Neural crest cell (in vitro differentiated cells): Measurements from ENCODE around the gene WDR20. TPM values are rescaled to one million over a fixed set of nuclear protein-coding genes. Genes with fewer than 3 reads are reported as not detected.

Source experiments
- DNase-seq: peaks from one replicate; pipeline ENCODE4 v3.0.0; 2021; ENCODE audit warnings: low read depth, mixed read lengths, low spot score
- H3K27ac Mint-ChIP-seq: one replicate; pipeline ENCODE4 v1.8.0; 2021; ENCODE audit warnings: mild to moderate bottlenecking, mixed read lengths; ENCODE audit not compliant: unreplicated experiment
- H3K27me3 Mint-ChIP-seq: 2 replicates; pipeline ENCODE4 v1.8.0; 2021; ENCODE audit warnings: low read depth, mild to moderate bottlenecking, mixed read lengths
- H3K36me3 Mint-ChIP-seq: 2 replicates; pipeline ENCODE4 v1.8.0; 2021; ENCODE audit warnings: low read depth, mild to moderate bottlenecking, mixed read lengths
- H3K4me1 Mint-ChIP-seq: 2 replicates; pipeline ENCODE4 v1.8.0; 2021; ENCODE audit warnings: mixed read lengths
- H3K4me3 Mint-ChIP-seq: one replicate; pipeline ENCODE4 v1.8.0; 2021; ENCODE audit warnings: mild to moderate bottlenecking, mixed read lengths
- H3K9me3 Mint-ChIP-seq: 2 replicates; pipeline ENCODE4 v1.8.0; 2021; ENCODE audit warnings: mixed read lengths
- total RNA-seq: library from RNA; stranded (reverse); gene quantifications from 2 replicates; pipeline ENCODE4 v1.2.1, GENCODE V29; 2021
- TF ChIP-seq, protein P1 (sequence below): fragments of 200-600 bp; sonication (generic); conservative IDR thresholded peaks from 2 replicates; pipeline ENCODE4 v1.5.0; 2021; ENCODE audit warnings: antibody characterized with exemption, mild to moderate bottlenecking

The WDR20 gene
- total RNA-seq, 1 donor from 2014 or later, result 30.2 TPM

DNA sequence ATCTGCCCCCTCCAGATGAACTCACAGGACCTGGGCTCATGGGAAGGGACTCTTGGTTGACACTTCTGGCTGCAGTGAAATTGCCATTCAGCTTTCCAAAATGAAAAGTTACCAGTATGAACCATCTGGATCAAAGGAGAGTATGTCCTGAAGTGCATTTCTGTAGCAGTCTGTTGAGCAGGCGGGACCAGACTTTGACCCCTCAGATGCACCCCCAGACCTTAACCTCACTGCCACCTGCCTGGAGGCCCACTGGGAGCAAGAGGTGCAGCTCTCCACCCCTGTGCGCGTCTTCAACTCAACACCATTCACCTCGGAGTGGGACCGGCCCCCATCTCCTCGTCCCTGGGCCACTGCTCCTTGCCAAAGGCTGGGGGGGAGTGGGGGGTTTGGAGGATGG, 110.3 kb downstream of the WDR20 start:
- H3K27me3 Mint-ChIP-seq, result no peaks in the 10 kb centered on the region
- DNase-seq, result no peak
- H3K27ac Mint-ChIP-seq, result no peak overlapping the region
- peaks cover 3% of the 10 kb centered on the region for H3K4me1 Mint-ChIP-seq
- TF ChIP-seq, protein P1, sequence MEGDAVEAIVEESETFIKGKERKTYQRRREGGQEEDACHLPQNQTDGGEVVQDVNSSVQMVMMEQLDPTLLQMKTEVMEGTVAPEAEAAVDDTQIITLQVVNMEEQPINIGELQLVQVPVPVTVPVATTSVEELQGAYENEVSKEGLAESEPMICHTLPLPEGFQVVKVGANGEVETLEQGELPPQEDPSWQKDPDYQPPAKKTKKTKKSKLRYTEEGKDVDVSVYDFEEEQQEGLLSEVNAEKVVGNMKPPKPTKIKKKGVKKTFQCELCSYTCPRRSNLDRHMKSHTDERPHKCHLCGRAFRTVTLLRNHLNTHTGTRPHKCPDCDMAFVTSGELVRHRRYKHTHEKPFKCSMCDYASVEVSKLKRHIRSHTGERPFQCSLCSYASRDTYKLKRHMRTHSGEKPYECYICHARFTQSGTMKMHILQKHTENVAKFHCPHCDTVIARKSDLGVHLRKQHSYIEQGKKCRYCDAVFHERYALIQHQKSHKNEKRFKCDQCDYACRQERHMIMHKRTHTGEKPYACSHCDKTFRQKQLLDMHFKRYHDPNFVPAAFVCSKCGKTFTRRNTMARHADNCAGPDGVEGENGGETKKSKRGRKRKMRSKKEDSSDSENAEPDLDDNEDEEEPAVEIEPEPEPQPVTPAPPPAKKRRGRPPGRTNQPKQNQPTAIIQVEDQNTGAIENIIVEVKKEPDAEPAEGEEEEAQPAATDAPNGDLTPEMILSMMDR, result no peak
- peaks cover 4% of the 10 kb centered on the region for H3K36me3 Mint-ChIP-seq
- H3K4me3 Mint-ChIP-seq, result no peak overlapping the region
- no peaks in the 10 kb centered on the region for H3K9me3 Mint-ChIP-seq

DNA sequence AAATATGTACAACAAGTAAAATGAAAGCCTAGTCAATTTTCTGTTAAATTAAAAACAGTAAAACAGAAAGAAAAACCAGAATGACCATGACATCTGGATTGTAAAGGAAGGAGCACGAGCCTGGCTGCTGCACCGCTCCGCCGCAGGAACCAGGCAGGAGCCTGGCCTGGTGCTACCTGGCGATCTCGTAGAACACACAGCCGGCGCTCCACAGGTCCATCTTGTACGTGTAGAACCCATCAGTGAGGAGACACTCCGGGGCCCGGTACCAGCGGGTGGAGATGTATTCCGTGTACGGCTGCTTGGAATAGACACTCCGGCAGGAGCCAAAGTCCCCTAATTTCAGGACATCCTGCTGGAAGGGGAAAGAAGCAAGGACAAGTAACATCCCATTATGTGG, 110.9 kb downstream of the WDR20 start:
- peaks cover 3% of the 10 kb centered on the region for H3K4me1 Mint-ChIP-seq
- no peak for DNase-seq
- TF ChIP-seq, protein P1, result no peak
- peaks cover 4% of the 10 kb centered on the region for H3K36me3 Mint-ChIP-seq
- H3K4me3 Mint-ChIP-seq, result no peak overlapping the region
- H3K9me3 Mint-ChIP-seq, result no peaks in the 10 kb centered on the region
- no peak overlapping the region for H3K27ac Mint-ChIP-seq
- no peaks in the 10 kb centered on the region for H3K27me3 Mint-ChIP-seq

DNA sequence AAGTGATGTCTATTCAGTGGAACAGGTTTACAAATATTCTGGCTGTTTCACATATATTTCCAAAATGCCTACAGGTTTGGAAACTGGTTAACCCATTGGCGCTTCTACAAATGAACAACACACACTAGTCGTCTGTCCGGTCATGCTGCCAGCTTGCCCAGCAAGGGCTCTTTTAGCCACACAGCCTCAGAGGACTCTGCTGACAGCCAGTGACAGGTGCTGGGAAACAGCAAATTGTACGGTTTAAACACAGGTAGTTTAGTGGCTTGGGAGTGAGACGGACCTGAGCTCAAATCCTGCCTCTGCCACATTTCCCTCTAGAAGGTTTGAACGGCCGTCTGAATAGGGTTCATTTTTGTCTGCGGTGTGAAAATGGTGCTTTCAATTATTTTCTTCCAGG, 111.5 kb downstream of the WDR20 start:
- H3K27ac Mint-ChIP-seq, result peak overlapping the region; percentile 27
- H3K9me3 Mint-ChIP-seq, result no peaks in the 10 kb centered on the region
- H3K27me3 Mint-ChIP-seq, result no peaks in the 10 kb centered on the region
- TF ChIP-seq, protein P1, result no peak
- H3K4me3 Mint-ChIP-seq, result no peak overlapping the region
- peaks cover 3% of the 10 kb centered on the region for H3K4me1 Mint-ChIP-seq
- peaks cover 4% of the 10 kb centered on the region for H3K36me3 Mint-ChIP-seq
- DNase-seq, result no peak

DNA sequence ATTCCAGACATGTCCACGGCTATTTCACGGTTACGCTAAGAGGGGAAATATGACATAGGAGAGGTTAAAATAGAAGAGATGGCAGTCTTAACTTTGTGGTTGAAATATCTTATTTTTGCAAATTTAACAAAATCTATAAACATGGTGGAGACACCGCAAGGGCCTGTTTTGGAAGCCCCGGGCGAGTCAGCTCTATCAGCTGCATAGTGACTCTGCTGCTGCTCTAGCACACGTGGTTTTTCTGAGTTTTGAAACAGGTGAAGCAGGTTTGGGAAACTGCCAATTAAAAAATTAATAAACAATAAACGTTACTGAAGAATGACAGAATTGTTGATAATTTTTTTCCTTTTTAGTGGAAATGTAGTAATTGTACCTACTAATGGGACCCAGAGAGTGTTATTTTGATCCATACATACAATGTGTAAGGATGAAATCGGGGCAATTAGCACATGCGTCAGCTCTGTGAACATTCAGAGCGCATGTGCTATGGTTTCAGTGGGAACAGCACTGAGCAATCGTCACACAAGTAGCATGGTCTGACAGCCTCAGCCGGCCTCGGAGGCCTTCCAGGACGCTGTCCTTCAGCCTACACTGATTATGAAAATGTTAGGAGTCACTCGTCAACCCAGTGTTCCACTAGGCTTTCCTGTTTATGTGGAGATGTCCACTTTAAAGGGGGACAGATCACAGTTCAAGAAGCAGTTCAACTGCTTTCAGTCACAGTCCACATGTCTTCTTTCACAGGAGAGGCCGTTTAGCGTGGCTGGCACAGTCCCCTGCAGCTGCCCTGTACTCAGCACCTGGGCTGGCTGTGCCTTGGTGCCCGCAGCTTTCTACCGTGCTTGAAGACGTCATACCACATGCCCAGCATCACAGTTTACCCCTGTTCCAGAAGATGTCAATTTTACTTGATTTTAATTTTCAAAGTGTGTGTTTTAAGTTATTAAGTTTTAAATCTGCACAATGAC, 113.4 kb downstream of the WDR20 start:
- Mint-ChIP-seq H3K27ac (no peak overlapping the region), H3K36me3 (peaks cover 4% of the 10 kb centered on the region), H3K4me1 (peaks cover 3% of the 10 kb centered on the region), H3K9me3 (no peaks in the 10 kb centered on the region), H3K4me3 (no peak overlapping the region), H3K27me3 (no peaks in the 10 kb centered on the region)
- TF ChIP-seq, protein P1, result no peak
- DNase-seq, result no peak

DNA sequence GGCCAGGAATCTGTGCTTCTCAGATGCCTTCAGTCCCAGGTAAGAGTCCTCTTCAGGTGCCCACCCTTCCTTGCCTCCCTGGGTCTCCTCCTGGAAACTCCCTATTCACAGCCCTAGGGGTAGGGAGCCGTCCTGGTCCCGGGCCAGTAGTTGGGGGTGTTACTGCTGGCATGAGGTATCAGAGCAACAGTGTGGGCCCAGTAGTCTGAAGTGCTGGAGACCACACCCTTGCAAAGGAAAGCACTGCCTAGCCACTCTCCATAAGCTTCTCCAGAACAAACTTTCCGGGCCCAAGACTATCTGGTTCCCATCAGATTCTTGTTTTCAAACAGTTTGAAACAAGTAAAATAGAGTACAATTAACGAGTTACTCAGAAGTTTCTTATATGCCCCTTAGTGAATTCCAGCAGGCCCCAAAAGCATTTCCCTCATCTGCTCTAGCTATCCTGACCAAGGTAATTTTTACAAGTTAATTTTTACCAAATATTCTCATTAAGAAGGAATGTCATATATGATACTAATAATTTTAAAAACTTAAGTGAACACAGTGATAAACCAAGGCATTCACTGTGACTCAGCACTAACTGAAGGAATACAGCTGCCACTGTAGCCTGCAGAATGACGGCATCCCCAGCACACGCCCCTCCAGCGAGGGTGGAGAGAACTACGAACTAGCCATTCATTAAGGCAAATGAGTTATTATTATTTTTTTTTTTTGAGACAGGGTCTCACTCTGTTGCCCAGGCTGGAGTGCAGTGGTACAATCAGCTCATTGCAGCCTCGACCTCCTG, 115.9 kb downstream of the WDR20 start:
- no peaks in the 10 kb centered on the region for H3K27me3 Mint-ChIP-seq
- TF ChIP-seq, protein P1, result no peak
- H3K4me3 Mint-ChIP-seq, result no peak overlapping the region
- H3K4me1 Mint-ChIP-seq, result no peaks in the 10 kb centered on the region
- H3K9me3 Mint-ChIP-seq, result no peaks in the 10 kb centered on the region
- no peak for DNase-seq
- peak overlapping the region; percentile 67 for H3K27ac Mint-ChIP-seq
- no peaks in the 10 kb centered on the region for H3K36me3 Mint-ChIP-seq
